Activated CD8-positive, alpha-beta memory T cell treated with anti-CD3 and anti-CD28 coated beads for 36 hours (primary cell): ENCODE measurements around the gene COL19A1. TPM values are rescaled to one million over a fixed set of nuclear protein-coding genes. Genes with fewer than 3 reads are reported as not detected.

Experiments
- CTCF ChIA-PET: fragments of 350-600 bp; sonication (Branson Sonifier 250); formaldehyde crosslinking; loops from one replicate; lab custom pipeline; 2021; ENCODE audit warnings: antibody characterized with exemption; lab: Charles Lee
- POLR2A ChIA-PET: fragments of 350-600 bp; sonication (Branson Sonifier 250); formaldehyde crosslinking; loops from one replicate; lab custom pipeline; 2021; ENCODE audit warnings: antibody characterized with exemption; lab: Charles Lee
- total RNA-seq, 2 experiments: library from RNA; stranded (reverse); gene quantifications; one replicate each; pipeline ENCODE4 v1.2.3, GENCODE V29; 2021

The COL19A1 gene
- total RNA-seq, 2 experiments from 2014 or later: 0.30 to 0.52 TPM

DNA sequence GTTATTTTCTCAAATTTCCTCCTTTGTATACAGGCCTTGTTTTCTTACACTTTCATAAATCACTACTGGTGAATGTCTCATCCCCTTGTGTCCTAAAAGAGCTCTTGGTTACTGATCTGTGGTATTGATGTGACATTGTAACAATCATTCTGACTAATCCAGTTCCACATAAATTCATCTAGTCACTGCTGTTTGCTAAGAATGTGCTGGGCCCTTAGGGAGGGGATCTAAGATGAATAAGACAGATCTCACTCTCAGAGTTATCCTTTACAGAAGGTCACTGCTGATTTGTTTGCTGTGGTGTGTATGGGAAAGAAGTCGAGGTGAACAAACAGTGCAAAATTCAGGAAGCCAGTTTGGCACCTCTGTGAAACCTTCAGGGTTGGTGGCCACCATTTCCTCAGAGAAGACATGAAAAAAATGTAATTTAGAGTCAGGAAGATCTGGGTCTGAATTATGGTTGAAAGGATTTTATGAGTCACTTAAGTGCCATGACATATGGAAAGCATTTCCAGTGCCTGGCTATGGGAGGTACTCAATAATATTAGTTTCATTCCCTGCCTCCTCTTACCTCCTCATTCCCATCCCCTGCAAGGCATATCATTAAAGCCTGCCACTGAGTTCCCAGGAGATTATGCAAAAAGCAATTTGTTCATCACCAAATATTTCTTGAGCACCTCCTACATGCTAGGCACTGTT is 314.7 kb downstream of the COL19A1 start:
- ChIA-PET CTCF (no interaction called here), POLR2A (no interaction called here)

DNA sequence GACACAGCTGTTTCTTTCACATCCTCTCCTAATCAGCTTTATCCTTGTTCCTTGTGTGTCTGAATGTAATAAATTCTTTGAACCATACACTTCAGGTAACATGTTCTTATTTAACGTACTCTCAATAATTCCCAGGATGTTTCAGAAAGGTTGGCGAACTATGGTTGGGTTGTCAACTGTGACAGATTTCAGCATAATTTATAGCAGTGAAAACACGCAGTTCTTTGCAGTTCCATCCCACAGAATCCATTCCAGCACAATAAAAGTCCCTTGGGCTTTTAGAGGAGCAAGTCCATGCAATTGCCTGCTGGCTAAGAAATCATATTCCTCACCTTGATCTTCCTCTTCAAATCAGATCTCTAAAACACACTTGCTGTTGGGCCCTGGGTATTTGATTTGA is 317.2 kb downstream of the COL19A1 start:
- CTCF ChIA-PET: no interaction called here
- POLR2A ChIA-PET: no interaction called here

GRCh38 chr6:70184723-70185122 is 318.4 kb downstream of the COL19A1 start:
- CTCF ChIA-PET: no interaction called here

GRCh38 chr6:70186461-70186860 is 320.1 kb downstream of the COL19A1 start:
- ChIA-PET POLR2A (no interaction called here), CTCF (no interaction called here)

More at GRCh38 chr6:70184723-70185122, 318.4 kb downstream of the COL19A1 start:
- POLR2A ChIA-PET: no interaction called here

GRCh38 chr6:70188202-70188601 is 321.8 kb downstream of the COL19A1 start:
- ChIA-PET CTCF (no interaction called here), POLR2A (no interaction called here)

DNA sequence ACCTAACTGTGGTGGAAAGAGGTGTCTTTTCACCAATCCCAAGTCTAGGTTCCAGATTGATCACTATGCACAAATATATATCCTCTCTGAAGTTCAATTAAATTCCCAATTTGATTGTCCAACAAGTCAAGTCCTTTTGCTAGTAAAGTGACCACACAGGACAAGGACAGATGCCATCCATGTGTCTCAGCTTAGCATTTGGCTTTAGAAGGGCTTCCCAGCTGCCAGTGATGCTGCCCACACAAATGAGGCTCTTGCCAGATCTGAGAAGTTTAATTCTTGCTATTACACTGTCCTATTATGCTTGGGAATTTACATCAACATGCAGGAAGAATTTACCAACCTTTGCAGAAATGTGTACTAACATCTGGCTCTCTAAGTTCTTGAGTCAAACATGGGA is 328.1 kb downstream of the COL19A1 start:
- CTCF ChIA-PET: no interaction called here
- POLR2A ChIA-PET: no interaction called here

GRCh38 chr6:70196531-70196930 is 330.2 kb downstream of the COL19A1 start:
- POLR2A ChIA-PET: no interaction called here
- CTCF ChIA-PET: no interaction called here

DNA sequence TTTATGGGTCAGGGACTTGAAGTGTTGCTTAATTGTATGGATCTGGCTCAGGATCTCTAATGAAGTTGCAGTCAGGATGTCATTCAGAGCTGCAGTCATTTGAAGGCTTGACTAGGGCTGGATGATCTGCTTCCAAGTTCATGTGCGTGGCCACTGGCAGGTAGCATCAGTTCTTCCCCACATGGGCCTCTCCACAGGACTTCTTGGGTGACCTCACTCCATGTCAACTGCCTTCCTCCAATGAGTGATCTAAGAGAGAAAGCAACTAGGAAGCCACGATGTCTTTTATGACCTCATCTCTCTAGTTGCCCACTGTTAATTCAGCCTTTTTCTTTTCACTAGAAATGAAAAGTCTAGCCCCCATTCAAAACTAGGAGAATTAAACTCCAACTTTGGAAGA is 332.4 kb downstream of the COL19A1 start:
- ChIA-PET CTCF (no interaction called here), POLR2A (no interaction called here)

DNA sequence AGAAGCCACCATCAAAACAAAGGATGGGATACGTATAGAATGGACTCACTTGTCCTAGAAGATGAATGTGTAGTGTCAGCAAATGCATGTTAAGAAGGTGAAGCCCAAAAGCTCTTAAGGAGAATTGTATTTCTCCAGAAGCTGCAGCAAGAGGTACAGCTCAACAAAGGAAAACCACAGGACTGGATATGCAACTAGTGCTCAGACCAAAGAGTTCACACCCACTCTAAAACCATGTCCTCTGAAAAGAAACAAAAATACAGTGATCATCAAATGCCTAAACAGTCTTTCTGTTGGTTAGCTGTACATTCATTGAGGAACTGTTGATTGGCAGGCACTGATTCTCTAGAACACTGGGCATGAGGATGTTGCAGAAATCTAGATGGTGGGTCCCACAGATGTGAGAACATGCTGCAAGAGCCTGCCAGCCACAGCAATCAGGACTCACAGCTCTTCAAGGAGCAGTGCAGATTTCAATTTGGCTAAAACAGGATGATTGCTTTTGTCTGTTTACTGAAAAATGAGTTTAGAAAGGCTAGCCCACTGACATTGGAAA is 342.0 kb downstream of the COL19A1 start:
- ChIA-PET CTCF (no interaction called here), POLR2A (no interaction called here)

DNA sequence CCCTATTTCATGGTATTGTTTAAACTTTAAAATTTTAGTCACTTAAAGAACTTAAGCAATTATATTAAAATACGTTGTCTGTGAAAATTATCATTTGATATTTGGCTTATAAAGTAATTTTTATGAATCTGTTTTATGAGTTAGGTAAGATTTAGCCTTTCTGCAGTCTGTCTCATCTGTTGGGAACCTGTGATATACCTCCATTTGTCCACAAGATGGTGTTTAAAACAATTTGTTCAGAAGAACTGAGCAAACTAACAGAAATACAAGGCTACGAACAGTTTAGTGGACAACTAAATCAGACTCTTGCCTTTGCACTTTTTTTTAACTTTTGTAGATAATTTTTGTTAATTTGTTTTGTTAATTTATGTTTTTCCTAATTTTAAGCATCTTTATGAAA is 344.1 kb downstream of the COL19A1 start:
- CTCF ChIA-PET: no interaction called here

DNA sequence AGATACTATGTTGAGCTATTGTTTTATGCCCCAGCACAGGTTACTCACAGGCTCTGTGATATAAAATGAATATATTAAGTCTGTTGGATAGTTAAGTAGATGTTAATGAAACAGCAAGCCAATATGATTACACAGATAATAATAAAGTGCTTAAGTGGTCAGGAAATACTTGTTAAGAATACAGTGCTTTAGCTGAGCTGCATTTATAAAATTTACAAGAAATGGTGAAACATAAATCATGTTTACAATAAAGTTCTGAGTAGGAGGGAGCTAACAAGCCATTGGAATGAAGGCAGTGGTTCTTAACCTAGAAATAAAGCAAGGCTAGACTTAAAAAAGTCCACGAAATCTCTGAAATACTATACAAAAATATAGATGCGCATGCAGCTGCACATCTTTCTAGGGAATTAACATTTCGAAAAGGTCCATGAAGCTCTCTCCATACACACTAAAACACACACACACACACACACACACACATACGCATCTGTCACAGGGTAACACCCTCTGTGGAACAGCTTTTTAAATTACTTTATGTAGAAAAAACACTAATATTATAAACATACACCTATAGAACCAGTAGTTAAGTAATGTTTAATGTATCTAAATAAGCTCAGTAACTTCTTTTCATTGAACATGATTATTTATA is 349.2 kb downstream of the COL19A1 start:
- CTCF ChIA-PET: no interaction called here
- POLR2A ChIA-PET: no interaction called here

More for the DNA sequence above, 344.1 kb downstream of the COL19A1 start:
- POLR2A ChIA-PET: no interaction called here

DNA sequence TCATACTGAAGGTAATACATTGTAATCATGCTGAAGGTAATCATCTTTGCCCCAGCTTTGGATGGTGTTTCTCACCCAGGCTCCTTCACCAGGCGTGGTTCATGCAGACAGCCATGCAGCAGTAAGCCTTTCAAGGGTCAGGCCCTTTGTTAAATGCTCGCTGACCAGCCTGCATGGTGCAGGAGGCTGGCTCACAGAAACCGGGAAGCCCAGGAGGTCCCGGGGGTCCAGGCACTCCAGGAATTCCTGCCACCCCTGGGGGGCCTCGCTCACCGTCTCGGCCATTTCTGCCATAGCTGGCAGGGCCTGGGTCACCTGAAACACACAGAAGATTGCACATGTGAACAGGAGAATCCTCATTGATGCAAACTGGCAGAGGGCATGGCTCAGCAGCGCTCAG is 350.4 kb downstream of the COL19A1 start:
- CTCF ChIA-PET: no interaction called here
- POLR2A ChIA-PET: no interaction called here

DNA sequence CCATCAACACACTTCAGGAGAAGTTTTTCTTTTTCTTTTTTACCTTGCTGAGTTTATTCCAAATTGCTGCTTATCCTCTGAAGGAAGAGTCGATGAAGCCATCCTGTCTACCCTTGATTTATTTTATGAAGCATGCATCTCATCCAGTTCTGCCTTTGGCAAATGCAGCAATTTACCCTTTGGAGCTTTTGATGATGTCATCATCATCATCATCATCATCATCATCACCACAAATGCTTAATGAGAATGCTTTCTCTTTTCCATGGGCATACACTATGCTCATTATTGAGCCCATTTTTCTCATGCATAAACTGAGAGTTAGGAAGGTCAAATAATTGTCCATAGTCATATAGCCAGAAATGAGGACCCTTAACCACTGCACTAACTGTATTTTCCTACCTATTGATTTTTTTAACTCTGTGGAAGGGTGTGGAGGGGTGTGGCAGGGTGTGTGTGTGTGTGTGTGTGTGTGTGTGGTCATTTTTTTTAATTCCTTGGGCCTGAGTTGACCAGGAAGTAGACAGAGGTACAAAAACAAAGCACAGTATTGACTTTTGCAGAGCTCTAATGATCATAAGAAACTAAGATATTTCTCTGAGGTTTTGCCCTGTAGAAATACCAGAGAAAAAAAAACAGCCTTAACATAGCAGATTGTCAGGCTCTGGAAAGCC is 353.7 kb downstream of the COL19A1 start:
- CTCF ChIA-PET: interaction anchor here (0.7 to 4.3 kb wide), 3 partner anchors 10 to 149 kb away, joined by 3 to 21 read pairs (median 3); no protein-coding TSS in a partner anchor
- POLR2A ChIA-PET: no interaction called here

DNA sequence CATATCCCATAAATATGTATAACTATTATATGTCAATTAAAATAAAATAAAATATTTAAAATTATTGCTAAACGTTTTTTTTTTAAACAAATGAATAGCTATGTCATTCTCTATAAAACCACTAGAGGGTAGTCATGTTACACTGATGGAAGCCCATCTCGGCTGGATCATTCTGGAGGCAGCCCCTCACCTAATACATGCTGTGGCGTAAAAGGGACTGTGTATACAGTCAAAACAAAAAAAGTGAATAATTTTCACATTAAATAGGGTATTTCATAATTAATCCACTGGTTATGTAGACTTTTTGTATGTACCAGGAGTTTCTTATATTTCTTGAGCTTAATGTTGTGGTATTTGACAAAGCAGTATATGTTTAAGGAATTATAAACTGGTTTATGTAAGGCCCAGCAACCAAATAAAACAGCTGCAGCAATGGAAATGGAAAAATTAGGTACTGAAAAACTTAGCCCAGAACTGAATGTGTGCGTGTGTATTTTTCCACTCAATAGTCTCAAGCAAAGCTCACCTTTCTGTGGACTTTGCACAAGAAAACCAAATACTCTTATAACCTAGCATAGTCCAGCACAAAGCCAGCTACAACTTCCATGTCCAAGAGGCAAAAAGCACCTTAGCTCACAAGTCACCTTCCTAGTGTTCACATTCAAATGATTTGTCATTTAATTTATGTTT is 354.8 kb downstream of the COL19A1 start:
- ChIA-PET POLR2A (no interaction called here), CTCF (interaction anchor here (0.5 to 4.3 kb wide), 8 partner anchors 9 to 325 kb away, joined by 3 to 21 read pairs (median 3); no protein-coding TSS in a partner anchor)

GRCh38 chr6:70221715-70222438 is 355.5 kb downstream of the COL19A1 start:
- CTCF ChIA-PET: interaction anchor here (0.7 to 4.3 kb wide), 6 partner anchors 9 to 148 kb away, joined by 3 to 21 read pairs (median 4); no protein-coding TSS in a partner anchor
- POLR2A ChIA-PET: no interaction called here

- ChIA-PET POLR2A (no interaction called here), CTCF (interaction anchor here (1.6 to 4.3 kb wide), 2 partner anchors 8 to 31 kb away, joined by 3 to 21 read pairs; no protein-coding TSS in a partner anchor)
Measured at GRCh38 chr6:70222439-70222749, 356.0 kb downstream of the COL19A1 start.

DNA sequence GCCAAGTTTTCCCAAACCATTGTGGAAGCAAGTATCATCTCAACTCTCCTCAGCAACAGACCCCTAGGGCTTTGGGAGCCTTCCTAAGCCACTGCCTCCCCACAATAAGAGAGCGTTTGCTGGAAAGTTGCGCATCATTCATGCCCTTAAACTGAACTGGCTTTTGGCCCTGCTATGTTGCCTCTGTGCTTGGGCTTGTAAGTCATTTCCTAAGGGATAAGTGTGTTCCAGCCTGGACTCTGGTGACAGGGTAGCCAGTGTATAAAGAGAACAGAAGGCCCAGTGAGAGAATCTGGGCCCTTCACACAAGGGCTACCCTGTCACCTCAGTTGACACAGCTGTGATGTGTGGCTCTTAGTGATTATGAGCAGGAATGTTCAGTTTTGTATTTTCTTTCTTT is 358.7 kb downstream of the COL19A1 start:
- ChIA-PET POLR2A (no interaction called here), CTCF (no interaction called here)

DNA sequence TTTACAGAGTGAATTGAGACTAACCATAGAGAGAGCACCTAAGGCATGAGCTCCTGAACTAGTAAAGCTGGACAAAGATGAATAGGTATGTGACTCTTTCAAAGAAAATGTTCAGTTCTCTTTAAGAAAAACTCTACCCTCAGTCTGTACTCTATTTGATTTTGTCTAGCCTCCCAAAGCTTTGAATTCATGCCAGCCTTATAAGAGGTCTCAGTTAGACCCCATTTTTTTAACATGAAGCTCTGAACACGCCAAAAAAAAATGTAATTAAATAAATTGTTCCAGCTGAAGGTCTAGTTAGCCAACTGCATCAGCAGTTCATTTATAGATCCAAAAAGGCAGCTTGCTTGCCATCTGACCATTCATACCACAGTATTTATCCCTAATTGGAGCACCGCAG is 365.0 kb downstream of the COL19A1 start:
- CTCF ChIA-PET: interaction anchor here (3.6 kb wide), 1 partner anchor 11 kb away, joined by 21 read pairs; no protein-coding TSS in a partner anchor
- POLR2A ChIA-PET: no interaction called here
